Erythroblast (primary cell): ENCODE results near the gene HDAC4.

ENCODE experiments used
- GATA1 ChIP-seq: IDR thresholded peaks from 2 replicates; pipeline ENCODE4 v1.6.1; 2011; ENCODE audit warnings: low read depth, mild to moderate bottlenecking, control low read depth, low read length, moderate library complexity
- POLR2A ChIP-seq: IDR thresholded peaks from 2 replicates; pipeline ENCODE4 v1.6.1; 2011; ENCODE audit warnings: mild to moderate bottlenecking, low read length

DNA sequence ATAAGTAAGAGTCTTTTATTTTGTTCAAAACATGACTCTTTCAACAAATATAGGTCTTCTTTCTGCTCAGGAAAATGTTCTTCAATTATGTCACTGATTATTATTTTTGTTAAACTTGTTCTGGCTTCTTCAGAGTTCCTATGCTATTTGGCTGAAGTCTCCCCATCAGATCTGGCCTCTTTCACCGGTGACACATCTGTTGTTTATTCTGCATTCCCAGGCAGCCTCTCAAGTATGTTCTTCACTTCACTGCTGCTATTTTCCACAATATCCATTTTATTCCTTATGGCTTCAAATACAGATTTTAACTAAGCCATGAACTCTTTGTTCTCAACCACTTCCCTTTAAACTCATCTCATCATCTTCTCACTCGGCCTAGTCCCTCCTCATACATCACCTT, 45.7 kb downstream of the HDAC4 start:
- TF ChIP-seq POLR2A: no peak
- TF ChIP-seq GATA1: no peak
